HG03280 (cell line): ENCODE data around the gene SOHLH2.

Experiments used
- ATAC-seq: cut with Tn5 transposase; IDR thresholded peaks from one replicate; pipeline ENCODE4 v1.9.1; 2021; ENCODE audit warnings: mild to moderate bottlenecking, moderate library complexity; ENCODE audit not compliant: unreplicated experiment

Gene SOHLH2

GRCh38 chr13:36188441-36188840 lies 25.9 kb downstream of the SOHLH2 start:
- ATAC-seq: no peak

DNA sequence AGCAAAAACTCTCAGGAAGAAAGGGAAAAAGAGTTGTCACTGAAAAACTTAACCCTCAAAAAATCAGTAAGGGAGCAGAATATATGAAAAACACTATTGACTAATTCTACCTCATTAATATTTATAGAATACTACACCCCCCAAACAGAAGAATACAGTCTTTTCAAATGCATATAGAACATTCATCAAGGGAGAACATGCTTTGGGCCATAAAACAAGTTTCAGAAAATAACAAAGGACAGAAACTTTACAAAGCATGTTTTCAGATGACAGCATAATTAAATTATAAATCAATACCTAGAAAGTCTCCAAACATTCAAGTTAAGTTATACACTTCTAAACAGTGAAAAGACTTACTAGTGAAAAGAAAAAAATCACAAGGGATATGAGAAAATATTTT lies 30.5 kb downstream of the SOHLH2 start:
- ATAC-seq: no peak

DNA sequence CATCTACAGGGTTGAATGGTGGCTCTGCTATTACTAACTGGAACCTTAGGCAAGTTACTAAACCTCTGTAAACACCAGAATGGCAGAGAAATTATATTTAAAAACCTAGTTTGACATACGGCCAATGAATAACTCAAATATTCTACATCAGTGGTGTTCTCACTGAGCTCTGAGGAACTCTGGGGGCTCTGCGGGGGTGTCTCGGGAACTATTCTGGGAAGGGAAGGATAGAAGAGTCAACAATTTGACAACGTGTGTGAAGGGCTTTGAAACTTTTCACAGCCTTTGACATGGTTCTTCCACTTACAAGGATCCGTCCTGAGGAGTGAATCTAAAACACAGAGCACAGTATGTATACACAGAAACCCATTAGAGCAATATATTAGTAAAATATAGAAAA lies 38.7 kb downstream of the SOHLH2 start:
- ATAC-seq: no peak

DNA sequence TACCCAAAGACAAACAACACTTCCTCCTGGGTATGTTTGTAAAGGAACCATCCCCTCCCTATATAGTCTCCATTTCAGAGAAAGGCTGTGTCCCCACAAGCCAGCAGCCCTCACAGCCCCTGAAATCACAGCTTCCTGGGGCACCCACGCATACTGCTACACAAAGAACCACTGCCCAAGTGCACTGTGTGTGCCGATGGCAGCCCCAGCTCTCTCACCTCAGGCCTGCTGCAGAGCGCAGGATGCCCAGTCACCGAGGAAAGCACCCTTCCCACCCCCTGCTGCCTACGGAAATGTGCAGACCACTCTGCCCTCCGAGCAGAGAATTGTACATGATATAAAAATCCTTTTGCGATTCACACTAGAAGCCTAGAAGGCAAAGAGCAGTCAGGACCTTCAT lies 39.4 kb downstream of the SOHLH2 start:
- ATAC-seq: no peak

DNA sequence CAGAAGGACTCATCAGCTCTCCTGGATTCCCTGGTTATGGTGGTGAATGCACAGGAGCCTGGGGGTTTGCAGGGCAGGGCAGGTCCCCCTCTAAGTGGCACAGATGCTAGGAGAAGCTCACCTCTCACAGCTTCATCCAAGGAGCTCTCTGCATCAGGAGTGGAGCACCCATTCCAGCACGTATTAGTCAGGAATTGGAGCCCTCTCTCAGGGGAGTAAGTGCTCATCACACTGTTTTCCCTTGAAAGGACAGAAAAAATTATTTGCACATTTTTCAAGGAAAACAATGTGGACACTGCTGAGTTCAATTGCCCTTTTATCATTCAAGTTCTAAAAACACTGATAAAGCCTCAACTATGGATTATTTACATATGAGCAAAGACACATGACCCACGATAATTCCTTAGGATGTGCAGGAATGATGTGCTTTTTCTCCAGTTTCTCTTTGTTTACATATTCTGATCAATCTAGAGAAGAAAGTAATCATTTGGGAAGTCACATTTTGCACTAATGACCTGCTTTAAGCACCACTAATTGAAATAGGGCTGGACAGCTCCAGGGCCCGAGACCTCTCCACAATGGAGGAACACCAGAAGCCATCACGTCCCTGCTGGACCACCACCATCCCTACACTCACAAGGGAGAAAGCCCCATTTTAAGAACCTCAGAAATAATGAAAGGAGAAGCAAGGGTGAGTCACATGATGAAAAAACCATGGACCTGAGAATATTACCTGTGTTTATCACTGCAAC lies 40.6 kb downstream of the SOHLH2 start:
- no peak for ATAC-seq

DNA sequence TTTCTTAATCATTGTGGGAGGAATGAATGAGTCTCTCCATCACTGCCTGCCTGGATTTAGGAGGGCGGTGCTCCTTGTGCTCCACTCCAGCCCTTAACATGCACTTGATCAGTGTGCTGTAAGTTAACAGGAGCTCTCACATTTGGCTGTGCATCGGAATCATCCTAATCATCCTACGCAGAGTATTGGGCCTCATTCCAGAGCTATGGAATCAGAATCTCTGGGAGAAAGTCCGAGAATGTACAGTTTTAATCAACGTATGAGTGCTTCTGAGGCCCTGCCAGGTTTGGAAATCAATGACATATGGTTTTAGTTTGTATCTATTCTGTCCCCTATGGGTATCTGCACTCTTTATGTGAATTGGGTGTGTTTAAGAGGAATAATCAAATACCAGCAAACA lies 48.3 kb downstream of the SOHLH2 start:
- no peak for ATAC-seq

DNA sequence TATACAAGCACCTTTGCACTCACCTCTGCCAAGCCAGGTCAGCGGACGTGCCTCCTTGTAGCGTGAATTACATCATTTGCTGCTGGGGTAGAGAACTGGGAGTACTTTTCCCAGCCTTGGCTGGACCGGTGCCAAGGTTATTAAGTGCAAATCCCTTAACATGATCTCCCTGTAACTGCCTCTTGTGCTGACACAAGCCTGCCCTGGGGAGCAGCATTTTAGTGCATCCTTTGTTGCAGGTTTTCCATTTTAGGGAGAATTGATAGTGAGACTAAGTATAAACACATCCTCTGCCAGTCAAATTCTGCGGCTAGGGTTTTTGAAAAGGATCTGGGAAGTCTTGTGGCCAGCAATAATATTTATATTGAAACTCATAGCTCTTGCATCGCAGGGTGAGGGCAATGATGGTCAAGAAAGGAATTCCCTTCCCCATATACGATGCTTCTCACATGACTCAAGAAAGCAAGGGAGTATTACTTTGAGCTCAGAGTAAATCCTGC lies 50.5 kb downstream of the SOHLH2 start:
- no peak for ATAC-seq

DNA sequence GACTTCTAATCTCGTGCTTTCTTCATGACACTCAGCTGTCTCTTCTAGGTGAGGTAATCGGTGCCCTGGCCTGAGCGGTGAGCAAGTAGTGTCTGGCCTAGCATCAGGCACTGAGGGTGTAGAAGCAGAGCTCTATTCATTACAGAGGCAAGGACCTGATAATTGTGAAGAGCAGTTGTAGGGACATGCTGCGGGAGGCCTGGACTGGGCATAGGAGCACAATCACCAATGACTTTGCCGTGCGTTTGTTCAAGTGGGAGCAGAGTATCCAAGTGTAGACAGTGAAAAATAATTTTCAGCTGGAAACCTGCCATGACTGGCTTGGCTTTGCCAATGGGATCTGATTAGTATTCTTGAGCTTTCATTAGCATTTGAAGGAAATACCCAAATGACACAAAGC lies 51.1 kb downstream of the SOHLH2 start:
- ATAC-seq: no peak

- no peak for ATAC-seq
Measured at GRCh38 chr13:36160297-36160696, 54.1 kb downstream of the SOHLH2 start.

DNA sequence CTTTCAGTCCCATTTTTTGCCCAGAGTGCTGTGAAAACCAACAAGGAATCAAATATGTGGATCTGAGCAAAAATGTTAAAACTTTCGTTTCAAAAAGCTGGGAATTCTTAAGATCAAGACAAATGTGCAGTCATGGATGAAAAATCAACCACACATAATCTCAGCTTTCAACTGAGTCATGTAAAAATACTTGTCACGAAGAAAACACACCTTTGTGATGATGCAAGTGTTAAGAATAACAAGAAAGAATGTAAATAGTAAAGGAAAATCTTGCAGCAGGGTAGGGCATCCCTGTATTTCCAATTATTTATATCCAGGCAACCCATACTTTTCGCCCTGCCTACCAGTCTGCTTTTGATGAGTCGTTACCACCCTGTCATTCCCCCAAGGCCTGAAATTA lies 55.7 kb downstream of the SOHLH2 start:
- no peak for ATAC-seq

DNA sequence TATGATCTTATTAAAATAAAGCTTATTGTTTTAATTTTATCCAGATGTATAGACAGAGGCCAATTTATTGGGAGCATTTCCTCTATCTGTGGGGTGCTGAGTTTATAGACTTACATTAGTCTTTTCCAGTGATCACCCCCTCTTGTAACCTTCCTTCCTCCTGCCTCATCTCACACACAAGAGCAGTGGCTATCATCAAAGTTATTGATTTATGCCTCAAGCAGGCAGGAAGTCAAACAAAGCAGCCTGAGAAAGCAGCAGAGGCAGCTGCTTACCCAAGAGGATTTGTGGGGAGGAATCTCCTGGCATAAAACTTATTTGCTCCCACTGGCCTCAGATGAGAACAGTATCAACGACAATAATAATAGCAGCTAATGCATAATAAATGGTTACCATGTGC lies 56.9 kb downstream of the SOHLH2 start:
- ATAC-seq: no peak

GRCh38 chr13:36154567-36155291 lies 59.6 kb downstream of the SOHLH2 start:
- no peak for ATAC-seq

- no peak for ATAC-seq
Measured at GRCh38 chr13:36151591-36151990, 62.8 kb downstream of the SOHLH2 start.

- no peak for ATAC-seq
Measured at GRCh38 chr13:36148446-36148845, 65.9 kb downstream of the SOHLH2 start.

GRCh38 chr13:36147330-36147729 lies 67.0 kb downstream of the SOHLH2 start:
- ATAC-seq: no peak

DNA sequence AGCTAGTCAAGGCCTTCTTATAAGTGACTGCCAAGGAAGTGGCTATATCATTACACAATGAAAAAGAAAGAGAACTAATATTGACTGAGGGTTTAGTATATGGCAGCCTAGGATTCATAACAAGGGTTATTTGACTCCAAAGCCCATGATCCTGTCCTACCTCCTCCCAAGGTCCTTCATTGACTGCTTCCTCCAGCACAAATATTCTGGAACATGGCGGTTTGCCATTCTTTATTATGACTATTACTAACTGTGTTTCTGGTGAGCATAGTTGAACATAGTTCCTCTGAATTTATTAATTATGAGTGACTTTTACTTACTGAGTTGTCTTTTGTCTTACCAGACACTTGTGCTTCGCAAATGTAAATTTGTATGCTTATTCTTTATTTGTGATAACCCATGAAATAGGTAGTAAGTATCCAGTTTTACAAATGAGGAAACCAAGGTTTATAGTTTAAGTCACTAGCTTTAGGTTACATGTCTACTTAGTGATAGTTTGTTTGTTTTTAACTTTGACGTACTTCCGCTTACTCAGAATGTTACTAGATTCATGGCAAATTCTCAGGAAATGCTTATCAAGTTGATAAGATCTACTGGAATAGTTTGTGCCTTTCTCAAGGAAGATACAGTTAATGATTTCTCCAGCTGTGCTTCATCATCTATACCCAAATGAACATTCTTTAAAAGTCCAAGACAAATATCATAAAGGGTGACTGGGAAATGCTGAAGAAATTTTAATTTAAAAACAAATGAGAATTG lies 67.7 kb downstream of the SOHLH2 start:
- no peak for ATAC-seq

GRCh38 chr13:36143738-36144137 lies 70.6 kb downstream of the SOHLH2 start:
- no peak for ATAC-seq

- no peak for ATAC-seq
Measured at GRCh38 chr13:36142735-36143134, 71.6 kb downstream of the SOHLH2 start.

DNA sequence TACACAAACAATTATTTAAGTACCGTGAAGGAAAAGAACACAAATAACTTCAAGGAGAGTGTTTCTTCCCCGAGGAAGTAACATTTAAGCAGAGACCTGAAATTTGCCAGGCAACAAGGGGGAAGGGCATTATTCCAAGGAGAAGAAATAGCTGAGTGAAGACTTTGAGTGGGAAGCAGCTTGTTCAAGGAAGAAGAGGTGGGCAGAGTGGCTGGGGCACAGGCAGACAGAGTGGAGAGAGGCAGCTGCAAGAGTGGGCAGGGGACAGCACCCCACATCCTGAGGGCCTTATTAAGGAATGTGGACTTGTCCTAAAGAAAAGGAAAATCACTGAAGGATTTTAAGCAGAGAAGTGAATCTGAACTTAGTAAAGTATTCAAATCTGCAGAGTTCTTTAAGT lies 78.5 kb downstream of the SOHLH2 start:
- no peak for ATAC-seq

DNA sequence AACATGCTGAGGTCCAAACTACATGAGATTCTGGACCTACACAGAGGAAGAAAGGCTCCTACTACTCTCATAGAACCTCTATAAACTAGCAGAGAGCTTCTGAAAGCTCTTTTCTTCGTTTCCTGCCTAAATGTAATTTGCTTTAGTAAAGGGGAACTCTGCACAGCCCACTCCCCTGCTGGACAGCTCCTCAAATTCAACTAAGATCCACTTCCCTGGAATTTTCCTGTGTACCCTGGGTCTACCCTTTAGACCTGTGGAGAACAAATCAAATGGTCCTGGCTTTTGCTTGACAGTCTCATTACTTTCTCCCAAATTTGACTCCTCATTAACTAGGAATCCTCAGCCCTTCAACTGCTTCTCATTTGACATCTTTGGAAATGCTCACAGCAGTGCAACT lies 79.7 kb downstream of the SOHLH2 start:
- ATAC-seq: no peak

DNA sequence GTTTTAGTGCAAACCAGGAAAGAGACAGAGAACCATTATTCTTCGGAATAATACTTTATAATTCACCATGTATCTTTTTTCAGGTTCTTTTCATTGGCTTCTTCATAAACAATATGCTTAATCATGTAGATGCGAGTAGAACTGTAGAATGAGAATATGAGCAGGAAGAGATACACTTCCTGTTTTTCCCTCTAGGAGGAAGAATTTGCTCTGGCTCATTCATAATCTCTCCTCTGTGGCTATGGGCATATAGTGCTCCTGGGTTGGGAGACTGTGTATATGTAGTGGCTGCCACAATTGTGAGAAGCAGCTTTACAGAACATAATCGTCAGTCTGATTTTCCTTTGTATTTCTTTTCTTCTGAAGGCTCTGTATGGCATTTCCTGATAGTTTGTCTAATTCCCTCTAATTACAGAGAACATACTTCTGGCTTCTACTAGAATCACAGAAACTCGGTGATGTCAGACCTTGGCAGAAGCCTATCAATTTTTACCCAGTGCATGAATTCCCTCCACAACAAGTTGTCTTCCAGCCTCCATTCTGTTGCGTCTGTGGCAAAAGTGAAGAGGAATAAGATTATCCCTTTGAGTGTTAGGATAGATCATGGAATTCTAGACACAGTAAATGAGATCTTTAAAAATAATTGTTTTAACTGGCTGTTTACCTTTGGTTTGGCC lies 80.3 kb downstream of the SOHLH2 start:
- ATAC-seq: no peak
